Nephron (organoid): ENCODE results near the gene ABLIM3.
A peak's percentile ranks its signal among the peaks of the same experiment; 100 is the strongest.

Experiments used
- H3K27ac Mint-ChIP-seq, 3 experiments: 2 replicates each; pipeline ENCODE4 v1.8.0; 2020; ENCODE audit warnings: mixed read lengths in 3 of 3, mild to moderate bottlenecking in 2 of 3, moderate library complexity in 1 of 3
- H3K27me3 Mint-ChIP-seq: 2 replicates; pipeline ENCODE4 v1.8.0; 2021; ENCODE audit warnings: low read depth, mild to moderate bottlenecking, moderate library complexity, mixed read lengths
- H3K36me3 Mint-ChIP-seq: 2 replicates; pipeline ENCODE4 v1.8.0; 2020; ENCODE audit warnings: low read depth, mixed read lengths
- H3K4me1 Mint-ChIP-seq: 2 replicates; pipeline ENCODE4 v1.8.0; 2020; ENCODE audit warnings: mixed read lengths
- H3K4me3 Mint-ChIP-seq, 3 experiments: 2 replicates each; pipeline ENCODE4 v1.8.0; 2020; ENCODE audit warnings: mild to moderate bottlenecking in 3 of 3, mixed read lengths in 3 of 3, moderate library complexity in 2 of 3
- H3K9me3 Mint-ChIP-seq: 2 replicates; pipeline ENCODE4 v1.8.0; 2020; ENCODE audit warnings: mixed read lengths
- TF ChIP-seq, protein P1 (sequence below), 3 experiments: fragments of 200-600 bp; sonication (generic); IDR thresholded peaks; one replicate each; pipeline ENCODE4 v1.5.0; 2021; ENCODE audit warnings: antibody characterized with exemption in 3 of 3; ENCODE audit not compliant: unreplicated experiment in 3 of 3

Gene ABLIM3

DNA sequence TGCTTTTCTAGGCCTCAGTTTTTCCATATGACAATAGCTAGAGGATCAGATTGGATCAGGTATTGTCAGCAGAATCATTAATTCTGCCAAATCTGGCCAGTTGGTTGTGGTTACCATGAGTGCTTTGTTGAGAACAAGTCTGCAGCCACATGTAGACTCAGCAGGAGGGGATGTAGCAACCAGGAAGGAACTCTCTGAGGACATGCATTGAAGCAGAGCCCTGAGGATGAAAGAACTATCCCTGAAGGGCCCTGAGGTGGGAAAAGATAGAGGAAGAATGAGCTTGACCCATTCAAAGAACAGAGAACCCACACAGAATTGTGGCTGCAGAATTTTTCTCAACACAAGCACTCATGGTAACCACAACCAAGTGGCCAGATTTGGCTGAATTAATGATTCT lies 70.3 kb downstream of the ABLIM3 start:
- no peaks in the 10 kb centered on the region for H3K36me3 Mint-ChIP-seq
- H3K4me1 Mint-ChIP-seq = peaks cover 46% of the 10 kb centered on the region
- TF ChIP-seq, protein P1, sequence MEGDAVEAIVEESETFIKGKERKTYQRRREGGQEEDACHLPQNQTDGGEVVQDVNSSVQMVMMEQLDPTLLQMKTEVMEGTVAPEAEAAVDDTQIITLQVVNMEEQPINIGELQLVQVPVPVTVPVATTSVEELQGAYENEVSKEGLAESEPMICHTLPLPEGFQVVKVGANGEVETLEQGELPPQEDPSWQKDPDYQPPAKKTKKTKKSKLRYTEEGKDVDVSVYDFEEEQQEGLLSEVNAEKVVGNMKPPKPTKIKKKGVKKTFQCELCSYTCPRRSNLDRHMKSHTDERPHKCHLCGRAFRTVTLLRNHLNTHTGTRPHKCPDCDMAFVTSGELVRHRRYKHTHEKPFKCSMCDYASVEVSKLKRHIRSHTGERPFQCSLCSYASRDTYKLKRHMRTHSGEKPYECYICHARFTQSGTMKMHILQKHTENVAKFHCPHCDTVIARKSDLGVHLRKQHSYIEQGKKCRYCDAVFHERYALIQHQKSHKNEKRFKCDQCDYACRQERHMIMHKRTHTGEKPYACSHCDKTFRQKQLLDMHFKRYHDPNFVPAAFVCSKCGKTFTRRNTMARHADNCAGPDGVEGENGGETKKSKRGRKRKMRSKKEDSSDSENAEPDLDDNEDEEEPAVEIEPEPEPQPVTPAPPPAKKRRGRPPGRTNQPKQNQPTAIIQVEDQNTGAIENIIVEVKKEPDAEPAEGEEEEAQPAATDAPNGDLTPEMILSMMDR (IDR thresholded peaks at IDR 0.05; ENCODE audit: unreplicated experiment in 3 of 3) = no peak
- H3K27ac Mint-ChIP-seq = peak overlapping the region in 1 of 3 experiments; percentile 2
- H3K4me3 Mint-ChIP-seq = no peak overlapping the region
- peaks cover 8% of the 10 kb centered on the region for H3K27me3 Mint-ChIP-seq
- H3K9me3 Mint-ChIP-seq = no peaks in the 10 kb centered on the region

DNA sequence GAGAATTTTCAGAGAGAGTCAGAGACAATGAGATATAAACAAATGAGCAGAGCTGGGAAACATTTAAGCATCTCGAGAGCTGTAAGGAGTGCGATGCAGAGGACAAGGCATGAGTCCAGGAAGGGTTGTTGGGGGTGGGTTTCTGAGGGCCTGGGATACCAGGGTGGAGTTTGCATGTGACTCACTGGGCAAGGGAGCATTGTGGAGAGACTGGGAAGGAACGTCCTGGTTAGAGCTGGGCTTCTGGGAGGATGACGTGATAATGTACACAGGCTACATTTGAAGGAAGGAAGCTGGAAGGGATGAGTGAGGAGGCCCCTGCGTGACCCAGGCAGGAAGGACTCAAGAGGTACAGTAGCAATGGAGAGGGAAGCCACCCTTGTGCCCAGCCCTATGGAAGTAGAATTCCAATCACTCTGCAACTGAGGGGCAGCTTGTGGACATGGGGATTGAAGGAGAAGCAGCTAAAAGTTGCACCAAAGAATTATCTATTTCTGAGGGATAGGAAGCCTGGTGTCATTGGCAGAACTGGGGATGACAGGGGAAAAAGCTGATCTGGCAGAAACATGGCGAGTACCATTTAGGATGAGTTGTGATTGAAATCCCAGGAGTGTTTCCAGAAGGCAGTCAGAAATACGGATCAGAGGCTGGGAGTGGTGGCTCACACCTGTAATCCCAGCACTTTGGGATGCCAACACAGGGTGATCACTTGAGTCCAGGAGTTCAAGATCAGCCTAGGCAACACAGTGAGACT lies 71.1 kb downstream of the ABLIM3 start:
- Mint-ChIP-seq H3K27me3 (peaks cover 14% of the 10 kb centered on the region), H3K4me1 (peaks cover 50% of the 10 kb centered on the region), H3K36me3 (no peaks in the 10 kb centered on the region), H3K9me3 (no peaks in the 10 kb centered on the region), H3K27ac (peak overlapping the region; percentile 2 to 71 (median 45)), H3K4me3 (peak overlapping the region in 1 of 3 experiments; percentile 15)
- TF ChIP-seq, protein P1 (IDR thresholded peaks at IDR 0.05; ENCODE audit: unreplicated experiment in 3 of 3) = no peak

DNA sequence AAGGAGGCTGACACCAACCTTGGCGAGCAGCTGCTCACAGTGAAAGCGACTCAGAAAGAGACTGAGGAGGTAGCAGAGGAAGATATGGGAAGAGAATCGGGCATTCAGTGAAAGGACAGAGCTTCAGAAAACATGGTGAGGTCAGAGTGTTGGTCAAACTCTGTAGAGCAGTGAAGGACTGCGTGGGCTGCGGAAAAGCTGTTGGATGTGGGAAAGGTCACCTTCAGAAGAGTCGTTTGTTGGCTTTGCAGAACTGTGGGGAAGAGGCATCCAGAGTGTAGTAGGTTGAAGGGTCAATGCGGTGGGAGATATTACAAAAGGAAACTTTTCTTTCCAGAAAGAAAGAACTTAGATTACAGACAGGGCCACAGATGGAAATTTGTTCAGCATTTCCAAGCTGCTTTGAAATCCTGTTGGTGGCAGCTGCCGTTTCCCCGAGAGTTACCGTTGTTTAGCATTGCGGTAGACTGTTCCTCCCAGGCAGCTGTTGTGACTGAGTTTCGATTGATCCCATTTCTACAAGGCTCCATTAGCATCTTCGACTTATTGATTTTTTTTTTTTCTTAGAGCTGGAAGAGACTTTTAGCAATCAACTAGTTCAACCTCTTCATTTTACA lies 72.1 kb downstream of the ABLIM3 start:
- Mint-ChIP-seq H3K9me3 (no peaks in the 10 kb centered on the region), H3K4me3 (peak overlapping the region in 1 of 3 experiments; percentile 15), H3K27ac (peak overlapping the region; percentile 45 to 76 (median 50)), H3K4me1 (peaks cover 49% of the 10 kb centered on the region), H3K27me3 (peaks cover 14% of the 10 kb centered on the region), H3K36me3 (no peaks in the 10 kb centered on the region)
- TF ChIP-seq, protein P1 (IDR thresholded peaks at IDR 0.05; ENCODE audit: unreplicated experiment in 3 of 3) = no peak

DNA sequence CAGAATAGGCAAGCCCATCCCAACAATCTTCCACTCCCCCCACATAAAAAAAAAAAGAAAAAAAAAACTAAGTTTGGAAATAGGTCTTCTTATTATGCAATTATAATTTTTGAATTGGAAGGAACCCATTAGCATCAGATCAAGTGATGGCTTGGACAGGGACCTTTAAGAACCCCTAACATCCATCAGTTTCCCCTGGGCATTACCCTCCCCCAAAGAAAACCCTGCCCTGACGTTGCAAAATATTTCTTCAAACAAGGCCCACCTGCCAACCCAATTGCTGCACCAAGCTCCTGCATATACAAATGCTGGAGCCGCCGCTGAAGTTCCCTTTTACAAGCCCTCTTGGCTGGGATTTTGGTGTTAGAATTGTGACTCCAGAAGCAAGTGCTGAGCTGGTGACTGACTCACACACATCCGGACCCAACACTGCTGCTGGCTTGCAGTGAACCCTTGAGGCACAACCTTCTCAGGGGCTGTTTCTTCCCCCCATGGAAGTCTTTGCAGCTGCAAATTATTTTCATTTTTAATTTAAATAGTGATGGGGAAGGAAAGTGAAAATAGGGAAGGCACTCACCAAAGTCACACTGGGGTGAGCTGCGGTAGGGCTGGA lies 74.3 kb downstream of the ABLIM3 start:
- H3K4me1 Mint-ChIP-seq = peaks cover 51% of the 10 kb centered on the region
- peaks cover 12% of the 10 kb centered on the region for H3K27me3 Mint-ChIP-seq
- TF ChIP-seq, protein P1 (IDR thresholded peaks at IDR 0.05; ENCODE audit: unreplicated experiment in 3 of 3) = no peak
- H3K27ac Mint-ChIP-seq = no peak overlapping the region
- no peaks in the 10 kb centered on the region for H3K9me3 Mint-ChIP-seq
- no peak overlapping the region for H3K4me3 Mint-ChIP-seq
- no peaks in the 10 kb centered on the region for H3K36me3 Mint-ChIP-seq

DNA sequence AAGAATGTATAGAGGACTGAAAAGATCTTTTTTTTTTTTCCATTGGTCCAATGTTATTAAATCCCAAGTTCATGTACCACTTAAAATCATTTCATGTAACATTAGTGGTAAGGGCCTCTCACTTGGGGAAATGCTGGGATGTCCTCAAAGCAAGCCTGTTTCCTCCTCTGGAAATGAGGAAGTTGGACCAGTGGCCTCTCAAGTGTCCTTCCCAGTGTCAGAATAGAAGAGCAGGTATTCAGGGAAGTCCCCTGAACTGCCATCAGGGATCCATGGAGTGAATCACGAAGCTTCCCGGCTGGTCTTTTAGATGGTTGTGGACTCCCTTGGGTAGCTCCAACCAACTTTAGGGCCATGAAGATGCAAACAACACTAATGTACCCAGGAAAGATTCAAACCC lies 75.2 kb downstream of the ABLIM3 start:
- Mint-ChIP-seq H3K36me3 (no peaks in the 10 kb centered on the region), H3K27ac (no peak overlapping the region), H3K27me3 (peaks cover 7% of the 10 kb centered on the region), H3K9me3 (no peaks in the 10 kb centered on the region), H3K4me1 (peaks cover 51% of the 10 kb centered on the region), H3K4me3 (no peak overlapping the region)
- TF ChIP-seq, protein P1 (IDR thresholded peaks at IDR 0.05; ENCODE audit: unreplicated experiment in 3 of 3) = no peak
